TTC549 (cell line): ENCODE results near the gene TNS3.

ENCODE experiments used
- FAIRE-seq: peaks from 2 replicates; lab custom pipeline; 2012; peaks lifted over from hg19 to GRCh38; lab: Jason Lieb, UNC

The TNS3 gene

GRCh38 chr7:47520406-47520805 is 61.5 kb downstream of the TNS3 start:
- no peak for FAIRE-seq

DNA sequence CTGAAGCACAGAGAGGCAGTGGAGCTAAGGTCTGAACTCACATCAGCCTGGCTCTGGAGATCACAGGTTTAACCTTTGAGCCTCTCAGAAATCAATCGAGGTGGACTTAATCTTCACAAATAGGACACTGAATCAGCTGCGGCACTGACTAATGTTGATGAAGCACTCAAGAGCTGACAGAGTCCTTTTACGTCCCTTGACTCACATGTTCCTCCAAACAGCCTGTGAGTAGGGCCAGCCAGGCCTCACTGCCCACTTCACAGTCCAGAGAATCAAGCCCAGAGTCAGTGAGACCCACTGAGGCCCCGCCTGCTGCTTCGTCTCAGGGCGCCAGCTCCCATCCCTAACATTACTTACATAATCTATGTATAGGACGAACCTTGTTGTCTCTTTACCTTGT is 63.1 kb downstream of the TNS3 start:
- FAIRE-seq = no peak

- no peak for FAIRE-seq
These were observed 64.0 kb downstream of the TNS3 start for GRCh38 chr7:47517821-47518480.

DNA sequence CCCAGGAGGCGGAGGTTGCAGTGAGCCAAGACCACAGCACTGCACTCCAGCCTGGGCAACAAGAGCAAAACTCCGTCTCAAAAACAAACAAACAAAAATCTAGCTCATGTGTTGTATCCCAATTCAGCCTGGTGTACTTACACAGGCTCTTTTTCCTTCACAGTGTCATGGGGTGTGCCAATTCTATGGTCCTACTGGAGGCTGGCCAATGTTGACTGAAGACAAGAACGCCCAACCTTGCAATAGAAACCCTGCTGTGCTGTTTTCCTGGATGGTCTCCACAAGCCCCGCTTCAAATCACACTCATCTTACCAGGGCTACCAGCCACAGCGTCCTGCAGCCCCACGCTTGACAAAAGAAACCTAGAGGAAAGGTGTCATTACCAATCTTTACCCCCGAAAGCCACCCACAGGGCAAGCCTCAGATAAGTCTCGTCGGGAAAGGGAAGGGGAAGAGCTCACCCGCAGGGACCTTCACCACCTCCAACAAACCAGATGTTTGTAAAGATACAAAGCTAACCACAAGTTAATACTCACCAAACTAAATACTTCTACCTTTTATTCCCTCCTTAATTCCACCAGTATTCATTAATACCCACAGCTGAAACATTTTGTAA is 64.8 kb downstream of the TNS3 start:
- FAIRE-seq = no peak

- FAIRE-seq = no peak
These were observed 65.5 kb downstream of the TNS3 start for GRCh38 chr7:47516386-47516785.

- no peak for FAIRE-seq
These were observed 66.5 kb downstream of the TNS3 start for GRCh38 chr7:47515305-47515834.

DNA sequence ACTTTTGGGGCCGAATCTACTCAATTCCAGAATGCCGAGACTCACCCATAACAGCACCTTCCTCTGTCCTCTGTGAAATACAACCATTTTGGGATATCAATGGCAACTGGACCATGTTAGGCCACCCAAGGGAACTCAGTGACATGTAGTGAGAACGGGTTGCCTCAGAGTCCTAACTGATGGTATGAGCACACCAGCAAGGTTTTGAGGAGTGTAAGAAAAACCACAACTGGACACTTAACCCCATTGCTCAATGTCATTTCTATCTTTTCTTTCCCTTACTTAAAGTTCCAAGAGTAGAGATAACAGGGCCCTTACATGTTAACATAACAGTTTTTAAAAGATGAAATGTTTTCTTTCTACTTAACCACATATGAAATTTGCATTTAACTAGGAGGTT is 67.1 kb downstream of the TNS3 start:
- no peak for FAIRE-seq

DNA sequence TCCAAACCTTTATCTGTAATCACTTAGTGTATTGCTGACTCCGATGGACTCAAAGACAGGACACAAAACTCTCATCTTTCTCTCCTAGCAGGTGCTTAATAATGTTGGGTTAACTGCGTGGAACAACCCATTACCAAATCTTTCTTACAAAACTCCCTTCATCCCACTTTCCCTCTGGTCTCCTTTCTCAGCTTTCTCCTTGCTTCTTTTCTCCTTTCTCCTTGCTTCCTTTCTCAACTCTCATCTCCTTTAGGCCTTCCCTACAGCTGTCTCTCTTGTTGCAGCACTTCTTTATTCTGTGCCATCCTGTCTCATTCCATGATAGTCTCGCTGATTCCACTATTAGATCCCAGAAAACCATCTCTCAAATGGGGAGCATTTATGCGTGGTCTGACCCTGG is 67.5 kb downstream of the TNS3 start:
- no peak for FAIRE-seq

DNA sequence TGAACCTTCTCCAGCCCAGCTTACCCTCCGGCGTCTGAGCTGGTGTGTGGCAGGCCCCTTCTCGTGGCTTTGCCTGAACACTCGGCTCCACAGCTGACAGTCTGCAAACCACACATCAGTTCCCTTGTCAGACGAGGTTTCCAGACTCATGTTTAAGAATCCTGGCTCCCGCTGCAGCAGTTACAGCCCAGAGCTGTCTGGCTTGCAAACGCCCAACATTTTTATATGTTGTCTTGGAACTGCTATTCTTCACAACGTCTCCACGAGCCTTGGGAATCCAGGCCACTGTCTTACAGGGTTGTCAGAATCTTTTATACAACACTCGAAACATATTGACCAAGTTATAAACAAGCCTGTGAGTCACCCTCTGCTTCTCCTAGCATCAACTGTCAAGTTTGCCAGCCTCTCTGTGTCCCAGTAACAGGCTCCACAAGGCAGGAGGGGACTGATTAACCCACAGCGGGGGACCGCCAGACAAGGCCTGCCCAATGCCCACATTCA is 68.1 kb downstream of the TNS3 start:
- FAIRE-seq = no peak

DNA sequence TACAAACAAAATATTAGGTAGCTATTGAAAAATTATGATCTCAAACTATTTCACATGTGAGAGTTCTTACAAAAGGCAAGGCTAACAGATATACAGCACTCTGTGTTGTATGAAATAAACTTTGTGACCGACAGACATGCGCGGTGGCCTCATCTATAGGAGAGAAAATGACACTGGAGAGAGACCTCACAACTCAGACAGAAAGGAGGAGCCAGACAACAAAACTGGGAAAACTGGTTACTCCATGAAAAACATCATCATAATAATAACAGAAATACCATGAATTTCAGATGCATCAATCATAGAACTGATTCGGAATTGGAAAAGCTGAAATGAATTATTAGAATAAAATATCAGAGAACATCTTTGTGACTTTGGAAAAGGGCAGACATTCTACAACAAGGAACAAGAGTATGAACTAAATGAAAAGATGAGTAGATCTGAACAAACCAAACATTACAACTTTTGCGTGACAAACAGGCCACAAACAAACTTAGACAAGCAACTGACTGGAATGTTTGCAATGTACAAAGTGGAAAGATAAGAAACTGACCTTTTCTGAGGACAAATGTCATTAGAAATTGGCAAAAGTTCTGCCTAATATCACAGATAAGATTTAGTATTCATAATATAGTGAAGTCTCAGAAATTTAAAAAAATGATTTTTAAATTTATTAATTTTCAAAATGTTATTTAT is 69.3 kb downstream of the TNS3 start:
- no peak for FAIRE-seq

- FAIRE-seq = no peak
These were observed 70.1 kb downstream of the TNS3 start for GRCh38 chr7:47511699-47512370.

- FAIRE-seq = no peak
These were observed 71.1 kb downstream of the TNS3 start for GRCh38 chr7:47510786-47511185.

- FAIRE-seq = no peak
These were observed 71.7 kb downstream of the TNS3 start for GRCh38 chr7:47510192-47510591.

GRCh38 chr7:47509571-47509970 is 72.3 kb downstream of the TNS3 start:
- FAIRE-seq = no peak

DNA sequence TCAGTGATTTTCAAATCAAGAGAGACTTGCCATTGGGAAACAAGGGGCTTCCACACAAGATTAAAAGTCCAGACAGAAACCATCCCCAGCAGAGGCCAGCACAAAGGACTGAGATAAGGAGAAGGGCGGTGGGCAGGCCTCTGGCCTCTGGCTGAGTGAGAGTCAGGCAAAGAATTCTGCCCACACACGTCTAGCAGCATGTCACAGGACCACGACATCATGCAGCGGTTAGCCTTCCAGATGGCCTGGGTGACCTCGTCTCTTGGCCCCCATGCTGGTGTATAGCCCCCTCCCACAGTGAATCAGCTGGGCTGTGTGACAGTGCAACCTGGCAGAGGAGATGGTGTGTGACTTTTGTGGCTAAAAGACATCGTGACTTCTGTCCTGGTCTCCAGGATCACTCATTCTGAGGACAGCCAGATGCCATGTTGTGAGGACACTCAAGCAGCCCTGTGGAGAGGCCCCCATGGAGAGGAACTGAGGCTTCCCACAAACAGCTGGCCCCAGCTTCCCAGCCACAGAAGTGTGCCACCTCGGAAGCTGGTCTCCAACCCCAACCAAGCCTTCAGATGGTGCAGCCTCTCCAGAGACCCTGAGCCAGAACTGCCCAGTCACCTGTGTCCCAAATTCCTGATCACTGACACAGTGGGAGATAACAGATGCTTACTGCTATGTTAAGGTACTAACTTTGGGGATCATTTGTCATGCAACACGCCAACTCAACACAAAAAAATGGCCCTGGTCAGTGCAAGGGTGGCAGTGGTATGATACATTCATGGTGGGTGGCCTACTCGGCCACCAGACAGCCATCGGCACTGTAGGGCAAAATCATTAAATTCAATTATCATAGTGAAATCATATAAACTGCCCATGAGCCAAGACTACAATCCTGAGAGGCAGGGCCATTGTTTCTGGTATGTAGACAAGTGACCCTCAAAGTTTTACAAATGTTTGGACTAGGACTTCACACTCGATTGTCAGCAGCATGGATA is 73.2 kb downstream of the TNS3 start:
- no peak for FAIRE-seq

DNA sequence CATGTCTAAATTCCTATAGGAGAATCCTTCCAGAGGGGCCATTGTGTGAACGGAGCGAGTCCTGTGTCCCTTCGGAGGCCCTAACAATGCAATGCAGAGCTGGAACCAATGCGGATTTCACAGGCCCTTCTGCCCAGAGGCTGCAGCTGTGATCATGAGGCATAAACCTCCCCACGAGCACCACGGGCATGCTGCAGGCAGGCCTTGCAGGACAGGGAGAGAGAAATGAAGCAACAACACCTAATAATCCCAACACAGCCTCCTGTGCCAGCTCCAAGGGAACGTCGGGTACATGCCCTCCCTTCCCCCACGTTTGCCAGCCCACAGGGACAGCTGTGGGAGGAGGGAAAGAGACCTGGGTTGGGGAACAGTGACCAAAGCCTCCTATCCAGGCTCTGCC is 74.4 kb downstream of the TNS3 start:
- no peak for FAIRE-seq

GRCh38 chr7:47506382-47507339 is 75.2 kb downstream of the TNS3 start:
- no peak for FAIRE-seq

DNA sequence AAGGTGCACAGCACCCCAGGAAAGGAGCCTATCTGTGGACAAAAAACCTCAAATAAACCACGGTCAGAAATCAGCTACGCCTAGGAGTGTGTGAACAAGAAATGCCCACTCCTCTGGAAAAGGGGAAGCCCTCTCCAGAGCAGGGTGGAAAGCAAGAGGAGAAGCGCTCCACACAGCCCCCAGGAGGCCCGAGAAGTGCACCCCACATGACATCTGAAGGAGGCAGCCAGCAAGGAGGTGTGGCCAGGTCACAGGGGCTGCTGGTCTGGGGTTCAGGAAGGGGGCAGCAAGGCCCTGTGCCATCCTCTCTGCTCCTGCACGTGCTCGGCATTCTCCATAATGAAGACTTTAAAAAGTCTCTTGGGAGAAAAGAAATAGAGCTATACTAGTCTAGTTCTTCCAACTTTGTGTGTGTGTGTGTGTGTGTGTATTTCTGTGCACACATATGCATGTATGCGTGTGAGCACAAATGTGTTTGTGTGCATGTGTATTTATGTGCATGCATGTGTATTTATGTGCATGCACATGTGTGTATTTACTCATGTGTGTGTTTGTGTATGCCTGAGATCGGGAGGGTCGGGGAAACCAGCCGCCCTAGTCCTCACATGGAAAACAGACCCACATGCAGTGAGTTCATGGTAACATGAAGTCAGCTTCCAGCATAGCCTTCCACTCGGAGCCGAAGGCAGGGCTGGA is 76.5 kb downstream of the TNS3 start:
- FAIRE-seq = no peak

GRCh38 chr7:47504551-47505311 is 77.2 kb downstream of the TNS3 start:
- no peak for FAIRE-seq
